ENCODE measurements around the gene SECISBP2. TPM values are rescaled to one million over a fixed set of nuclear protein-coding genes. Genes with fewer than 3 reads are reported as not detected.
"Not testable (repeated sequence)": the region's sequence is repeated elsewhere in the genome, so short reads cannot be mapped to it uniquely, and the experiment has no call there.

The SECISBP2 gene, protein sequence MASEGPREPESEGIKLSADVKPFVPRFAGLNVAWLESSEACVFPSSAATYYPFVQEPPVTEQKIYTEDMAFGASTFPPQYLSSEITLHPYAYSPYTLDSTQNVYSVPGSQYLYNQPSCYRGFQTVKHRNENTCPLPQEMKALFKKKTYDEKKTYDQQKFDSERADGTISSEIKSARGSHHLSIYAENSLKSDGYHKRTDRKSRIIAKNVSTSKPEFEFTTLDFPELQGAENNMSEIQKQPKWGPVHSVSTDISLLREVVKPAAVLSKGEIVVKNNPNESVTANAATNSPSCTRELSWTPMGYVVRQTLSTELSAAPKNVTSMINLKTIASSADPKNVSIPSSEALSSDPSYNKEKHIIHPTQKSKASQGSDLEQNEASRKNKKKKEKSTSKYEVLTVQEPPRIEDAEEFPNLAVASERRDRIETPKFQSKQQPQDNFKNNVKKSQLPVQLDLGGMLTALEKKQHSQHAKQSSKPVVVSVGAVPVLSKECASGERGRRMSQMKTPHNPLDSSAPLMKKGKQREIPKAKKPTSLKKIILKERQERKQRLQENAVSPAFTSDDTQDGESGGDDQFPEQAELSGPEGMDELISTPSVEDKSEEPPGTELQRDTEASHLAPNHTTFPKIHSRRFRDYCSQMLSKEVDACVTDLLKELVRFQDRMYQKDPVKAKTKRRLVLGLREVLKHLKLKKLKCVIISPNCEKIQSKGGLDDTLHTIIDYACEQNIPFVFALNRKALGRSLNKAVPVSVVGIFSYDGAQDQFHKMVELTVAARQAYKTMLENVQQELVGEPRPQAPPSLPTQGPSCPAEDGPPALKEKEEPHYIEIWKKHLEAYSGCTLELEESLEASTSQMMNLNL
- 51.6 and 74.8 TPM in 2 replicates for total RNA-seq (2014; rRNA removed; shearing (Covaris generic))

DNA sequence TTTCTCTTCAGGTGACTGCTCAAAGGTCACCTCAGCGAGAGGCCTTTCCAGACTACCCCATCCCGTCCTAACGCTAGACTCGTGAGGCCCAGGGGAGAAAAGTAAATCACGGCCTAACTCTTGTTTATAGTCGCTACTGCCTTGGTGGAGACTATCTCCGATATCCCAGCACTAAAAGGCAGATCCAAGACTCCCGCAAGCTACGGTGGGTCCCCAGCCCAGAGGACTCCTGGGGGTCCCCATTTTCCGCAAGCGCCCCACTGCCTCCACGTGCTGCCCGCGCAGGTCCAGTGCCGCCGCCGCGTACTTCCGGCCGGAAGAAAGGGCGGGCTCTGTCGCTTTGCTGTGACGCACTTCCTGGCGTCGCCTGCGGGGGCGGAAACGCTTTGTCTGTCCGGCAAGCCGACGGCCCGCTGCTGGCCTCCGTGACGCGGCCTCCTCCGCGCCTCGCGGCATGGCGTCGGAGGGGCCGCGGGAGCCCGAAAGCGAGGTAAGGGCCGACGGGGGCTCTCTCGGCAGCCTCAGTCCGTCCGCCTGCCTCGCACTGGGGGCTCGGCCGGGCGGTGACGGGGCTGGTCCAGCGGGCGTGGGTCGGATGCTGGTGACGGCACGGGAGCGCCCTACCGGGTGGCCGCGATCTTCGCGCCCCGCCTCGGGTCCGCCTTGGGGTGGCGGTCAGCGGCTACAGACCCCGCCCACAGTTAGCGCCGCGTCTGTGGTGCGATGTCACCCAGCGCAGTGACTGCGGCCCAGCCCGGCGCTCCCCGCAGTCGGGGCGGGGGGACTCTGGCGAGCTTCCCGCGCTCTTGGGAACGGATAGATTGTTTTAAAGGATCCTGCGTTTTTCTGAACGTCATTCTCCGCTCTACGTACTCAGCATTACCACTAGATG is at the start of gene SECISBP2:
Gene SECISBP2, plus strand, starts transcription at position 378 of the 892 bp plus-strand sequence. Its CDS starts 77 bp downstream, at position 455.
- Histone ChIP-seq H3K36me3 (replicated peaks; ENCODE audit: control insufficient read depth, insufficient read depth, low read length) (peaks cover 17% of the 10 kb centered on the region), H3K4me3 (ENCODE audit: insufficient read depth, low read depth, low read length) (peak within 1 kb of the TSS; percentile 85), H3K27me3 (ENCODE audit: control insufficient read depth, insufficient read depth, low read length) (no peaks in the 10 kb centered on the region)
- DNase-seq, result peak; percentile 94

DNA sequence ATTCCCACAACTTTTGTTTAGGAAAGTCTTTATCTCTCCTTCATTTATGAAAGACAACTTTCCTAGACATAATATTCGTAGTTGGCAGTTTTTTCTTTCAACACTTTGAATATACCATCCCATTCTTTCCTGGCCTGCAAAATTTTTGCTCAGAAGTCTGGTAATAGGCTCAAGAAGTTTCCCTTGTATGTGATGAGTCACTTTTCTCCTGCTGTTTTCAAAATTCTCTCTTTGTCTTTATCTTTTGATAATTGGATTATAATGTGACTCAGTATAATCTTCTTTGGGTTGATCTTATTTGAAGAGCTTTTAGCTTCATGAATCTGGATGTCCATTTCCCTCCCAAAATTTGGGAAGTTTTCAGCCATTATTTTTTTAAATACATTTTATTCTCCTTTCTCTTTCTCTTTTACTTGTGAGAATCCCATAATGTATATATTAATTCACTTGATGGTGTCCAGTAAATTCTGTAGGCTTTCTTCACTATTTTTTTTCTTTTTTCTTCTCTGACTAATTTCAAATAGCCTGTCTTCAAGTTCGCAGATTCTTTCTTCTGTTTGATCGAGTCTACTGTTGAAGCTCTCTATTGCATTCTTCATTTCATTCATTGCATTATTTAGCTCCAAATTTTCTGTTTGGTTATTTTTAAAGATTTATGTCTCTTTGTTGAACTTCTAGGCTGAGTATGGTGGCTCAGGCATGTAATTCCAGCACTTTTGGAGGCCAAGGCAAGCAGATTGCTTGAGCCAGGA is 44.6 kb upstream of the SECISBP2 start:
- no peak for DNase-seq

GRCh38 chr9:89274838-89275237 is 43.5 kb upstream of the SECISBP2 start:
- no peak overlapping the region for H3K4me3 ChIP-seq (ENCODE audit: insufficient read depth, low read depth, low read length)
- no peaks in the 10 kb centered on the region for H3K27me3 ChIP-seq (ENCODE audit: control insufficient read depth, insufficient read depth, low read length)
- no peaks in the 10 kb centered on the region for H3K36me3 ChIP-seq (replicated peaks; ENCODE audit: control insufficient read depth, insufficient read depth, low read length)
- DNase-seq, result no peak

More for the DNA sequence above, 44.6 kb upstream of the SECISBP2 start:
- H3K36me3 ChIP-seq (replicated peaks; ENCODE audit: control insufficient read depth, insufficient read depth, low read length), result no peaks in the 10 kb centered on the region
- H3K4me3 ChIP-seq (ENCODE audit: insufficient read depth, low read depth, low read length), result no peak overlapping the region
- no peaks in the 10 kb centered on the region for H3K27me3 ChIP-seq (ENCODE audit: control insufficient read depth, insufficient read depth, low read length)

DNA sequence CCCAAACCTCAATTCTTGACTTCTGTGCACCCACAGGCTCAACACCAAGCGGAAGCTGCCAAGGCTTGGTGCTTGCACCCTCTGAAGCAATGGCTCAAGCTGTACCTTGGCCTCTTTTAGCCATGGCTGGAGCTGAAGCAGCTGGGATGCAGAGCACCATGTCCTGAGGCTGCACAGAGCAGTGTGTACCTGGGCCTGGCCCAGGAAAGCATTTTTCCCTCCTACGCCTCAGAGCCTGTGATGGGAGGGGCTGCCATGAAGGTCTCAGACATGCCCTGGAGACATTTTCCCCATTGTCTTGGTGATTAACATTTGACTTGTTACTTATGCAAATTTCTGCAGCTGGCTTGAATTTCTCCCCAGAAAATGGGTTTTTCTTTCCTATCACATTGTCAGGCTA is 42.3 kb upstream of the SECISBP2 start:
- not testable (repeated sequence) for H3K36me3 ChIP-seq (replicated peaks; ENCODE audit: control insufficient read depth, insufficient read depth, low read length); DNase-seq; H3K27me3 ChIP-seq (ENCODE audit: control insufficient read depth, insufficient read depth, low read length); H3K4me3 ChIP-seq (ENCODE audit: insufficient read depth, low read depth, low read length)

GRCh38 chr9:89277043-89277442 is 41.3 kb upstream of the SECISBP2 start:
- no peak for DNase-seq
- Histone ChIP-seq H3K36me3 (replicated peaks; ENCODE audit: control insufficient read depth, insufficient read depth, low read length) (no peaks in the 10 kb centered on the region), H3K4me3 (ENCODE audit: insufficient read depth, low read depth, low read length) (no peak overlapping the region), H3K27me3 (ENCODE audit: control insufficient read depth, insufficient read depth, low read length) (no peaks in the 10 kb centered on the region)

DNA sequence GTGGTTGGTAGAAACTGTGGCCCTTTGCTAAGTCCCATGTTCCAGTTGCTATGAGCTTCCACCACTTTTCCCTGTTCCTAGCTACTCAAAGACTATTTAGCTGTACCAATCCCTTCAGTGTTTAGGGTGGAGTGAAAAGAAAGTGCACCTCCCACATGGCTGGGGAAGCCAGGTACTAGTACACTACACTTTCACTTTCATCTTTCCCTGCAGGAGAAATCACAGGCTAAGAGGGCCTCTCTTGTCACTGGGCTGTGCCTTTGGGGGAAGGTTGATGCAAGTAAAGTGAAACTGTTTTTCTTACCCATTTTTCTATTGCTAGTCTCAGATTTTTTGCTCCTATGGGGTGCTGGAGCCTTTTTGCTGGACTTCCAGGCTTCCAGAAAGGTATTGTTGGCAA is 40.8 kb upstream of the SECISBP2 start:
- Histone ChIP-seq H3K4me3 (ENCODE audit: insufficient read depth, low read depth, low read length) (no peak overlapping the region), H3K36me3 (replicated peaks; ENCODE audit: control insufficient read depth, insufficient read depth, low read length) (no peaks in the 10 kb centered on the region), H3K27me3 (ENCODE audit: control insufficient read depth, insufficient read depth, low read length) (no peaks in the 10 kb centered on the region)
- DNase-seq, result no peak

DNA sequence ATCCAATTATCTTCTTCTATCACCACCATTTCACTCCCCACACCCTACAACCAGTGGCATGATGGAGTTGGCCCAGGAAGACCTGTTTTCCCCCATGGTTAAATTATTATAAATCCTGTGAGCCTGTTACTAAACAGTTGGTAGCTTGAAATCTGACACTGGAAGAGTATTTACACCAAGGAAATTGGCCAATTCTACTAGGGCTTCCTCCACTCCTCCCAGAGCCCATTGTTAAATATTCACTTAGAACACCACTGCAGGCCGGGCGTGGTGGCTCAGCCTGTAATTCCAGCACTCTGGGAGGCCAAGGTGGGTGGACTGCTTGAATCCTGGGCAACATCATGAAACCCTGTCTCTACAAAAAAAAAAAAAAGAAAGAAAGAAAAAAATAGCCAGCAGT is 39.7 kb upstream of the SECISBP2 start:
- DNase-seq, result no peak
- Histone ChIP-seq H3K27me3 (ENCODE audit: control insufficient read depth, insufficient read depth, low read length) (no peaks in the 10 kb centered on the region), H3K36me3 (replicated peaks; ENCODE audit: control insufficient read depth, insufficient read depth, low read length) (no peaks in the 10 kb centered on the region), H3K4me3 (ENCODE audit: insufficient read depth, low read depth, low read length) (no peak overlapping the region)

DNA sequence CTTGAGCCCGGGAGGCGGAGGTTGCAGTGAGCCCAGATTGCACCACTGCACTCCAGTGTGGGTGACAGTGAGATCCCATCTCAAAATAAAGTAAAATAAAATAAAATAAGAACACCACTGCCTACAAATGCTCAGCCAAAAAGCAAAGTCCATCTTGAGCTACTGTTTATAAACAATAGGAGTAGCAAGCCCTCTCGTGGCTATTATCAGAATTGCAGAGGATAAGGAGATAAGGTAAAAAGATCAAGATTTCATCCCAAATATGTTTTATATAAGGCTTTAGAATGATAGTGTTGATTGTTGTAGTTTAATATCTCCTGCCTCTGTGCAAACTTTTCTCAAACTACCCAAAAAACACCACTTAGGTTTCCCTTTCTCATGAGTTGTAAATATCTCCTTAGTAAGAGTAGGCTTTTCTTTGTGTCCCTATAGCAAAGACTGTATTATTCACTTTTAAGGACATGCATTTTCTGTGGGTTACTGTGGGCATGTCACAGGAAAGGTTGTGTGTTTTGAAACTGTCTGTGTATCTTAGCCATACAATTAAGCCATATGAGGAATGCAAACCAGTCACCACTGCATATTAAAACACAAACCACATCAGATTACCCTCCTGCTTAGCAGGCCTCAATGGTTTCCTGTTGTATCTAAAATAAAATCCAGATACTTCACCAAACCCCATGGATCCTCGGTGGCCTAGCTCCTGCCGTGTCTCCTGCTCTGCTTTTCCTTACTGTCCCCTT is 39.1 kb upstream of the SECISBP2 start:
- Histone ChIP-seq H3K4me3 (ENCODE audit: insufficient read depth, low read depth, low read length) (no peak overlapping the region), H3K36me3 (replicated peaks; ENCODE audit: control insufficient read depth, insufficient read depth, low read length) (no peaks in the 10 kb centered on the region), H3K27me3 (ENCODE audit: control insufficient read depth, insufficient read depth, low read length) (no peaks in the 10 kb centered on the region)
- DNase-seq, result peak; percentile 65

GRCh38 chr9:89281106-89281505 is 37.2 kb upstream of the SECISBP2 start:
- no peak overlapping the region for H3K4me3 ChIP-seq (ENCODE audit: insufficient read depth, low read depth, low read length)
- no peaks in the 10 kb centered on the region for H3K36me3 ChIP-seq (replicated peaks; ENCODE audit: control insufficient read depth, insufficient read depth, low read length)

DNA sequence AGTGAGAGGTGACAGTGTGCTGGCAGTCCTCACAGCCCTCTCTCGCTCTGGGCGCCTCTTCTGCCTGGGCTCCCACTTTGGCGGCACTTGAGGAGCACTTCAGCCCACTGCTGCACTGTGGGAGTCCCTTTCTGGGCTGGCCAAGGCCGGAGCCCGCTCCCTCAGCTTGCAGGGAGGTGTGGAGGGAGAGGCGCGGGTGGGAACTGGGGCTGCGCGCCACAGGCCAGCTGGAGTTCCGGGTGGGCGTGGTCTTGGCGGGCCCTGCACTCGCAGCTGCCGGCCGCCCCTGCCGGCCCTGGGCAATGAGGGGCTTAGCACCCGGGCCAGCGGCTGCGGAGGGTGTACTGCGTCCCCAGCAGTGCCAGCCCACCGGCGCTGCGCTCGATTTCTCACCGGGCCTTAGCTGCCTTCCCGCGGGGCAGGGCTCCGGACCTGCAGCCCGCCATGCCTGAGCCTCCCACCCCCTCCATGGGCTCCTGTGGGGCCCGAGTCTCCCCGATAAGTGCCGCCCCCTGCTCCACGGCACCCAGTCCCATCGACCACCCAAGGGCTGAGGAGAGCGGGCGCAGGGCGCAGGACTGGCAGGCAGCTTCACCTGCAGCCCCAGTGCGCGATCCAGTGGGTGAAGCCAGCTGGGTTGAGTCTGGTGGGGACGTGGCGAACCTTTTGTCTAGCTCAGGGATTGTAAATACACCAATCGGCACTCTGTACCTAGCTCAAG is 35.9 kb upstream of the SECISBP2 start:
- not testable (repeated sequence) for H3K4me3 ChIP-seq (ENCODE audit: insufficient read depth, low read depth, low read length); DNase-seq; H3K27me3 ChIP-seq (ENCODE audit: control insufficient read depth, insufficient read depth, low read length); H3K36me3 ChIP-seq (replicated peaks; ENCODE audit: control insufficient read depth, insufficient read depth, low read length)

More at GRCh38 chr9:89281106-89281505, 37.2 kb upstream of the SECISBP2 start:
- DNase-seq, result no peak
- H3K27me3 ChIP-seq (ENCODE audit: control insufficient read depth, insufficient read depth, low read length), result no peaks in the 10 kb centered on the region

DNA sequence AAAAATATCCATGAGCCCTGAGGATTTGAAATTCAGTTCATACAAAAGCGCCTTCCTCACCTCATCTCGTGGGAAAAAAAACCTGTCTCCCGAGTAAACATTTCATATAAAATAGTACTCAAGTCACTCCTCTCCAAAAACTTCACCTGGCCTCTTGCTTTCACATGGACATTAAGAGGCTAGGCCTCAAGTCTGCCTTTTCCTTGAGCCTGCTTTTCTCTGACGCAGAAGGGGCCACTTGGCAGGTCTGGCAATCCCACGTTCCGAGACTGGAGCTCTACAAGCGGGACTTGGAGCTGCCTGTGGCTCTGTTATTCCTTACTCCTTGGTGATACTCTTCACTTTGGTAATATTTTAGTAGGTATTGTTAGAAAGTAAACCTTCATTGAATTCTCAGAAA is 34.2 kb upstream of the SECISBP2 start:
- Histone ChIP-seq H3K36me3 (replicated peaks; ENCODE audit: control insufficient read depth, insufficient read depth, low read length) (no peaks in the 10 kb centered on the region), H3K4me3 (ENCODE audit: insufficient read depth, low read depth, low read length) (no peak overlapping the region), H3K27me3 (ENCODE audit: control insufficient read depth, insufficient read depth, low read length) (no peaks in the 10 kb centered on the region)
- no peak for DNase-seq

DNA sequence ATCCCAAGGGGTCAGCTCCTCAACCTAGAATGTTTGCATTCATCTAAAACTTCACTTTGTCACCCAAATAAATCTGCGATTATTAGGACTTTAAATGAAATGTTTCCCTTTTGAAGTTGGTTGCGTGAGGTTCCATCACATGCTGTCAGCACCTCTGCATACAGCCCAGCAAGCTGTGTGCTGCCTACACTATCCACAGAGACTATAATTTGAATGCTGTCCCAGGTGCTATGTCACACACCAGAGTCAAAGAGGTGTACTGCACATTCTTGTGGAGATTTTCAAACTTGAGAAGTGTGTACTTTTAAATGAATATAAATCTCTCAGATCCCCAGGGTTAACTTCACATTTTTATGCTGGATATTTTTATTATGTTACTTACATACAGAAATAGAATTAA is 26.6 kb upstream of the SECISBP2 start:
- H3K4me3 ChIP-seq (ENCODE audit: insufficient read depth, low read depth, low read length), result no peak overlapping the region
- H3K27me3 ChIP-seq (ENCODE audit: control insufficient read depth, insufficient read depth, low read length), result no peaks in the 10 kb centered on the region
- DNase-seq, result no peak
- H3K36me3 ChIP-seq (replicated peaks; ENCODE audit: control insufficient read depth, insufficient read depth, low read length), result no peaks in the 10 kb centered on the region

DNA sequence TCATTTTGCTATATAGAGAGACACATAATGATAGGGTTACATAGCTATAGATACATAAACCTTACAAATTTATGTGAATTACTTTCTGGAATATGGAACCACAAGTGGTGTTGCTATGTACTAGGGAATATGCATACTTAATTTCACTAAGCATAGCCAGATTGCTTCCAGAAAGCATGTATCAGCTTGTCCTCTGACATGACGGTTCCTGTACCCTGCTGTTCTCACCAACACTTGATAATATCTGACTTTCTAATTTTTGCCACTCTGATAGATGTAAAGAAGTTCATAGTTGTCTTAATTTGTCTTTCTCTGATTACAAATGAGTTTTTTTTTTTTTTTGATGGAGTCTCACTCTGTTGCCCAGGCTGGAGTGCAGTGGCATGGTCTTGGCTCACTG is 25.3 kb upstream of the SECISBP2 start:
- no peak overlapping the region for H3K4me3 ChIP-seq (ENCODE audit: insufficient read depth, low read depth, low read length)

More for the DNA sequence above, 25.3 kb upstream of the SECISBP2 start:
- Histone ChIP-seq H3K27me3 (ENCODE audit: control insufficient read depth, insufficient read depth, low read length) (no peaks in the 10 kb centered on the region), H3K36me3 (replicated peaks; ENCODE audit: control insufficient read depth, insufficient read depth, low read length) (no peaks in the 10 kb centered on the region)
- DNase-seq, result no peak

Measured in H7 (cell line).